ENCODE results near the gene CDC42. TPM values are rescaled to one million over a fixed set of nuclear protein-coding genes. Genes with fewer than 3 reads are reported as not detected.

CDC42 gene
- total and polyA plus RNA-seq, 2 of the 13 experiments (the other 11 are each of a cell fraction or from before 2014, with no cell fraction given) = 138 to 237 TPM

GRCh38 chr1:22102746-22103145 lies 50.2 kb downstream of the CDC42 start:
- H3K4me1 ChIP-seq (ENCODE audit: insufficient read depth, low read length) = no peaks in the 10 kb centered on the region
- no peak overlapping the region for H3K27ac ChIP-seq (ENCODE audit: extremely low read length, insufficient read depth, low read length)
- 94% methylated on average over 3 of the region's 3 CpGs for WGBS (ENCODE audit: low lambda C conversion rate)
- peaks cover 13% of the 10 kb centered on the region for H4K20me1 ChIP-seq (ENCODE audit: insufficient read depth, low read length)
- H3K79me2 ChIP-seq (ENCODE audit: insufficient read depth, low read length) = no peaks in the 10 kb centered on the region
- no peak overlapping the region for H3K4me2 ChIP-seq (ENCODE audit: low read depth, low read length)
- in situ Hi-C loops (cut with HindIII; ENCODE audit: extremely low pct_ligation_motif_present, low pct_unique_long_range_greater_than_20kb) (no loop called here), intact Hi-C loops (cut with micrococcal nuclease; ENCODE audit: unreplicated experiment) (no loop called here)
- no peak for DNase-seq (ENCODE audit: low spot score)
- CTCF ChIA-PET (ENCODE audit: low intra/inter-chr PET ratio, low total read pairs) = no interaction called here
- no peak for ATAC-seq
- H3K9ac ChIP-seq (ENCODE audit: insufficient read depth, low read depth, low read length) = no peak overlapping the region
- no peaks in the 10 kb centered on the region for H3K9me3 ChIP-seq (ENCODE audit: low read length)
- no peaks in the 10 kb centered on the region for H3K27me3 ChIP-seq (ENCODE audit: control insufficient read depth in 1 of 2, insufficient read depth in 2 of 2, low read length in 2 of 2)
- peaks cover 9 to 29% of the 10 kb centered on the region in 2 experiments for H3K36me3 ChIP-seq (replicated peaks in 1 of 2; ENCODE audit: control insufficient read depth in 1 of 2, insufficient read depth in 2 of 2, low read length in 2 of 2)
- BruUV-seq (replicated peaks) = no TSS peak
- FAIRE-seq = no peak
- H3K4me3 ChIP-seq (replicated peaks in 1 of 3; ENCODE audit: insufficient read depth in 1 of 3, low read depth in 2 of 3, low read length in 3 of 3) = no peak overlapping the region
- POLR2A ChIA-PET = no interaction called here
- no peak overlapping the region for H2AFZ ChIP-seq (ENCODE audit: low read length)
- TF ChIP-seq ZNF296 (CRISPR knock-in tag; conservative IDR thresholded peaks at IDR 0.05) (no peak), NR2C2 (CRISPR knock-in tag; IDR thresholded peaks at IDR 0.05; ENCODE audit: borderline replicate concordance) (no peak)

DNA sequence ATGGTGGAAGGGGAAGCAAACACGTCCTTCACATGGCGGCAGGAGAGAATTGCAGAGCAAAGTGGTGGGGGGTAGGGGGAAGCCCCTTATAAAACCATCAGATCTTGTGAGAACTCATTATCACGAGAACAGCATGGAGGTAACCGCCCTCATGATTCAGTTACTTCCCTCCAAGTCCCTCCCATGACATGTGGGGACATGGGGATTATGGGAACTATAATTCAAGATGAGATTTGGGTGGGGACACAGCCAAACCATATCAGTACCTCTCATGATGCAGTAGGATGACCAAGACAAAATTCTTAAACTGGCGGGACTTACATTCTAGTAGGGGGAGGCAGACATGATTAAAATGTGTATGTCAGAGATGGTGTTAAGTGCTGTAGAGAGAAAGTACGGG lies 51.6 kb downstream of the CDC42 start:
- no peaks in the 10 kb centered on the region for H3K27me3 ChIP-seq (ENCODE audit: control insufficient read depth in 1 of 2, insufficient read depth in 2 of 2, low read length in 2 of 2)
- ATAC-seq = no peak
- H3K4me1 ChIP-seq (ENCODE audit: insufficient read depth, low read length) = 0 out of 2 replicates have a peak, but pooled peaks cover 7% of the 10 kb centered on the region
- no peak overlapping the region for H2AFZ ChIP-seq (ENCODE audit: low read length)
- H3K9me3 ChIP-seq (ENCODE audit: low read length) = no peaks in the 10 kb centered on the region
- no peak overlapping the region for H3K27ac ChIP-seq (ENCODE audit: extremely low read length, insufficient read depth, low read length)
- no TSS peak for BruUV-seq (replicated peaks)
- peaks cover 22% of the 10 kb centered on the region for H4K20me1 ChIP-seq (ENCODE audit: insufficient read depth, low read length)
- no peak for DNase-seq (ENCODE audit: low spot score)
- POLR2A ChIA-PET = no interaction called here
- in situ Hi-C loops (cut with HindIII; ENCODE audit: extremely low pct_ligation_motif_present, low pct_unique_long_range_greater_than_20kb) = no loop called here
- no peak overlapping the region for H3K4me2 ChIP-seq (ENCODE audit: low read depth, low read length)
- H3K9ac ChIP-seq (ENCODE audit: insufficient read depth, low read depth, low read length) = no peak overlapping the region
- H3K4me3 ChIP-seq (replicated peaks in 1 of 3; ENCODE audit: insufficient read depth in 1 of 3, low read depth in 2 of 3, low read length in 3 of 3) = no peak overlapping the region
- CTCF ChIA-PET (ENCODE audit: low intra/inter-chr PET ratio, low total read pairs) = no interaction called here
- intact Hi-C loops (cut with micrococcal nuclease; ENCODE audit: unreplicated experiment) = no loop called here
- no peak for TF ChIP-seq ZNF362 (CRISPR knock-in tag; IDR thresholded peaks at IDR 0.05; ENCODE audit: borderline replicate concordance)
- no peaks in the 10 kb centered on the region for H3K79me2 ChIP-seq (ENCODE audit: insufficient read depth, low read length)
- peaks cover 2 to 20% of the 10 kb centered on the region in 2 experiments; a peak in 4 of 5 replicates for H3K36me3 ChIP-seq (replicated peaks in 1 of 2; ENCODE audit: control insufficient read depth in 1 of 2, insufficient read depth in 2 of 2, low read length in 2 of 2)
- FAIRE-seq = no peak
- 96% methylated on average over 6 of the region's 6 CpGs for WGBS (ENCODE audit: low lambda C conversion rate)

All from HepG2 (cell line).